IMR-90 (cell line): ENCODE results near the gene CAPS. TPM values are rescaled to one million over a fixed set of nuclear protein-coding genes. Genes with fewer than 3 reads are reported as not detected.

Experiments
- ATAC-seq: fragments of 200-7000 bp; cut with Tn5 transposase; 2 replicates; pipeline ENCODE4 v1.9.1; 2020; ENCODE audit warnings: low read depth, mild to moderate bottlenecking, moderate library complexity
- BruUV-seq: library from RNA; stranded (reverse); fragments of 400-500 nt; replicated peaks from 2 replicates; lab custom pipeline; 2021; lab: Mats Ljungman, UMichigan
- CTCF ChIA-PET: fragments of 300-600 bp; formaldehyde crosslinking; extraction: SDS; loops from one replicate; lab custom pipeline; 2021; ENCODE audit warnings: antibody characterized with exemption; lab: Yijun Ruan, JAX
- POLR2A ChIA-PET: fragments of 300-600 bp; sonication (Branson Sonifier 250); formaldehyde crosslinking; loops from one replicate; lab custom pipeline; 2022; ENCODE audit warnings: antibody characterized with exemption; ENCODE audit not compliant: unreplicated experiment; lab: Charles Lee
- DNase-seq: peaks from one replicate; pipeline ENCODE4 v3.0.0; 2013
- H2AFZ ChIP-seq: replicated peaks from 2 replicates; pipeline ENCODE3; 2013; ENCODE audit warnings: low read length, mild to moderate bottlenecking; ENCODE audit not compliant: poor library complexity
- H2AK5ac ChIP-seq: 2 replicates; pipeline ENCODE4 v1.6.1; 2013; ENCODE audit warnings: low read depth, low read length, inconsistent platforms
- H2AK9ac ChIP-seq: replicated peaks from 2 replicates; pipeline ENCODE3; 2013; ENCODE audit warnings: mild to moderate bottlenecking, low read depth, low read length, moderate library complexity; ENCODE audit not compliant: poor library complexity
- H2BK120ac ChIP-seq: 2 replicates; pipeline ENCODE4 v1.6.1; 2013; ENCODE audit warnings: low read depth, low read length, inconsistent platforms
- H2BK15ac ChIP-seq: 3 replicates; pipeline ENCODE4 v1.6.1; 2013; ENCODE audit warnings: low read depth, low read length, inconsistent platforms
- H2BK20ac ChIP-seq: 2 replicates; pipeline ENCODE4 v1.6.1; 2013; ENCODE audit warnings: low read depth, mild to moderate bottlenecking, inconsistent platforms, low read length, moderate library complexity
- H2BK5ac ChIP-seq: 2 replicates; pipeline ENCODE4 v1.6.1; 2013; ENCODE audit warnings: mild to moderate bottlenecking, low read depth, low read length, inconsistent platforms; ENCODE audit not compliant: poor library complexity, severe bottlenecking
- H3K14ac ChIP-seq: replicated peaks from 2 replicates; pipeline ENCODE4 v1.6.1; 2013; ENCODE audit warnings: low read depth, low read length, inconsistent platforms
- H3K18ac ChIP-seq: 2 replicates; pipeline ENCODE4 v1.6.1; 2013; ENCODE audit warnings: low read depth, low read length, control low read depth
- H3K23ac ChIP-seq: 2 replicates; pipeline ENCODE4 v1.6.1; 2013; ENCODE audit warnings: low read depth, low read length, inconsistent platforms
- H3K27ac ChIP-seq: 2 replicates; pipeline ENCODE4 v1.5.1; 2013; ENCODE audit warnings: mild to moderate bottlenecking, control low read depth, low read length; ENCODE audit not compliant: insufficient read depth
- H3K27me3 ChIP-seq: 2 replicates; pipeline ENCODE4 v1.6.1; 2013; ENCODE audit warnings: low read length; ENCODE audit not compliant: control insufficient read depth, insufficient read depth
- H3K36me3 ChIP-seq: 2 replicates; pipeline ENCODE4 v1.6.1; 2013; ENCODE audit warnings: low read length, mixed read lengths; ENCODE audit not compliant: control insufficient read depth, insufficient read depth
- H3K4ac ChIP-seq: 2 replicates; pipeline ENCODE4 v1.6.1; 2013; ENCODE audit warnings: low read depth, low read length, inconsistent platforms
- H3K4me1 ChIP-seq: 2 replicates; pipeline ENCODE4 v1.6.1; 2013; ENCODE audit warnings: low read length, mixed read lengths; ENCODE audit not compliant: control insufficient read depth, insufficient read depth
- H3K4me2 ChIP-seq: 2 replicates; pipeline ENCODE4 v1.6.1; 2013; ENCODE audit warnings: low read depth, mild to moderate bottlenecking, control low read depth, low read length, moderate library complexity
- H3K4me3 ChIP-seq: 2 replicates; pipeline ENCODE4 v1.5.1; 2013; ENCODE audit warnings: low read depth, mild to moderate bottlenecking, control low read depth, low read length, moderate library complexity; ENCODE audit not compliant: insufficient read depth
- H3K56ac ChIP-seq: 2 replicates; pipeline ENCODE4 v1.6.1; 2013; ENCODE audit warnings: low read length, inconsistent platforms; ENCODE audit not compliant: insufficient read depth; ENCODE audit errors: extremely low read depth
- H3K79me1 ChIP-seq, 2 experiments: 2 replicates each; pipeline ENCODE4 v1.6.1; 2013; ENCODE audit warnings: low read length in 2 of 2, inconsistent platforms in 1 of 2, low read depth in 1 of 2
- H3K9ac ChIP-seq: 2 replicates; pipeline ENCODE4 v1.6.1; 2013; ENCODE audit warnings: low read depth, low read length, control low read depth
- H3K9me1 ChIP-seq: 2 replicates; pipeline ENCODE4 v1.6.1; 2013; ENCODE audit warnings: low read length, inconsistent platforms; ENCODE audit not compliant: insufficient read depth
- H3K9me3 ChIP-seq: 2 replicates; pipeline ENCODE4 v1.6.1; 2013; ENCODE audit warnings: low read length; ENCODE audit not compliant: control insufficient read depth, insufficient read depth
- H4K20me1 ChIP-seq: 2 replicates; pipeline ENCODE4 v1.6.1; 2013; ENCODE audit warnings: low read length, inconsistent platforms; ENCODE audit not compliant: insufficient read depth
- H4K5ac ChIP-seq: 2 replicates; pipeline ENCODE4 v1.6.1; 2013; ENCODE audit warnings: mild to moderate bottlenecking, low read depth, low read length, control low read depth
- H4K8ac ChIP-seq, 2 experiments: 2 replicates each; pipeline ENCODE4 v1.6.1; 2013; ENCODE audit warnings: low read depth in 2 of 2, low read length in 2 of 2, control low read depth in 1 of 2, inconsistent platforms in 1 of 2
- H4K91ac ChIP-seq: 2 replicates; pipeline ENCODE4 v1.6.1; 2013; ENCODE audit warnings: low read depth, low read length, inconsistent platforms; ENCODE audit not compliant: insufficient read depth
- BHLHE40 ChIP-seq: fragments of 150-350 bp; IDR thresholded peaks from 2 replicates; pipeline ENCODE4 v1.6.1; 2016; ENCODE audit warnings: mild to moderate bottlenecking, low read depth, low read length
- MAZ ChIP-seq: IDR thresholded peaks from 2 replicates; pipeline ENCODE4 v1.6.1; 2012; ENCODE audit warnings: low read depth, mild to moderate bottlenecking, low read length, improper control_type of control experiment, moderate library complexity, borderline replicate concordance
- RAD21 ChIP-seq: IDR thresholded peaks from 2 replicates; pipeline ENCODE4 v1.6.1; 2012; ENCODE audit warnings: low read length, improper control_type of control experiment
- RFX5 ChIP-seq: IDR thresholded peaks from 2 replicates; pipeline ENCODE4 v1.8.0; 2012; ENCODE audit warnings: low read depth, mild to moderate bottlenecking, low read length, moderate library complexity
- WGBS, 2 experiments: methylation state at CpG; one replicate each; pipeline versions ENCODE4 v1.1.5 to v1.1.7; 2013; ENCODE audit warnings: missing lambda C conversion rate in 2 of 2; ENCODE audit not compliant: insufficient read length in 1 of 2; ENCODE audit errors: extremely low coverage in 2 of 2; 5-methylcytosine and 5-hydroxymethylcytosine counted together
- dilution Hi-C: fragments of 300-500 bp; cut with HindIII; formaldehyde crosslinking; loops from one replicate; pipeline ENCODE4 v1.14.3; 2018; ENCODE audit warnings: low sequenced_read_pairs; ENCODE audit not compliant: unreplicated experiment
- in situ Hi-C: fragments of 300-500 bp; cut with MboI; formaldehyde crosslinking; loops from 3 replicates; pipeline ENCODE4 v1.14.3; 2019; ENCODE audit warnings: low sequenced_read_pairs, inconsistent platforms, mixed read lengths
- intact Hi-C: fragments of 100-400 bp; cut with micrococcal nuclease; formaldehyde crosslinking; loops from 2 replicates; pipeline ENCODE4 v1.10.0; 2022
- polyA plus RNA-seq, 3 experiments: library from polyadenylated mRNA; depleted of rRNA; stranded (reverse); fragments of >200 nt; gene quantifications; 2 replicates each; pipeline ENCODE4 v1.2.3, GENCODE V29; 2012; ENCODE audit warnings: low replicate concordance in 1 of 3
- total RNA-seq: library from RNA; depleted of rRNA; stranded (reverse); fragments of >200 nt; gene quantifications from 2 replicates; pipeline ENCODE4 v1.2.3, GENCODE V29; 2012
- TF ChIP-seq, protein P1 (sequence below): fragments of 150-350 bp; IDR thresholded peaks from 2 replicates; pipeline ENCODE4 v1.6.1; 2017; ENCODE audit warnings: mild to moderate bottlenecking, antibody characterized with exemption, low read length, low read depth
- TF ChIP-seq, protein P2 (sequence below): fragments of 150-350 bp; IDR thresholded peaks from 2 replicates; pipeline ENCODE4 v1.6.1; 2016; ENCODE audit warnings: low read depth, mild to moderate bottlenecking, low read length, moderate library complexity, borderline replicate concordance

Gene CAPS
- total and polyA plus RNA-seq, 2 of the 4 experiments (the other 2 are of a cell fraction): 0.54 to 4.9 TPM

DNA sequence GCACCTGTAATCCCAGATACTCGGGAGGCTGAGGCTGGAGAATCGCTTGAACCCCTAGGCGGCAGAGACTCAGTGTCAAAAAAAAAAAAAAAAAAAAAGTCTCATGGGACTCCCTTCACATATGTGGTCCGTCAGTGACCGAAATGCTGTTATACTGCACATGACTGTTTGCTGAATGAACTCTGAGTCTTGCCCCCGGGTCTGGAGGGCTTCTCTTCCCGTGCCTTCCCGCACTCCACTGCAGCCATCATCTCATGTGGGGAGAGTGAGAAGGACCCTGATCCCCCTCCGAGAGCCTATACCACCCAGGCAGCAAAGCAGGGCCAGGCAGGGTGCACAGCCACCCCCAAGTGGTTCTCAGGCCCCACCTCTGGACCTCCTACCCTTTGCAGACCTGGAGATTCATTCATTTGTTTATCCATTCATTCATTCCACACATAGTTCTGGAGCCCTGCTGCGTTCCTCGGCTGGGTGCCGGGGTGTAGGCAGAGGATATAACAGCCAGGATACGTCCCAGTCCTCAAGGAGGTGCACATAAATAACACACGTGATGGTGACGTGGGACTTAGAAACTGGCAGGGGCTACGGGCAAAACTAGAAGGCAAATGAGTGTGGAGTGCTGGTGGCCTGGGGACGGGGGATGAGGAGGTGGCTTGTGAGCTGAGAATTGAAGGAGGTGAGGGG is 24.6 kb upstream of the CAPS start:
- intact Hi-C loops: no loop called here
- peak overlapping the region; percentile 48 for H3K4me2 ChIP-seq
- H2BK20ac ChIP-seq: peak overlapping the region; percentile 95
- BruUV-seq: no TSS peak
- H3K9me3 ChIP-seq: no peaks in the 10 kb centered on the region
- H2BK15ac ChIP-seq: peak overlapping the region; percentile 83; the same call in 2 of the 3 replicates
- H4K8ac ChIP-seq: peak overlapping the region; percentile 28 to 93; a peak in 3 of 4 replicates
- ChIA-PET CTCF (interaction anchor here (4.6 kb wide), 1 partner anchor 85 kb away, joined by 37 read pairs; the partner anchor contains the start of gene NRTN), POLR2A (no interaction called here)
- H3K56ac ChIP-seq: no peak overlapping the region; the same call in 1 of the 2 replicates
- H3K23ac ChIP-seq: peak overlapping the region; percentile 60; the same call in 1 of the 2 replicates
- H3K27me3 ChIP-seq: no peaks in the 10 kb centered on the region
- dilution Hi-C loops: no loop called here
- H3K4me1 ChIP-seq: peaks cover 19% of the 10 kb centered on the region
- no peaks in the 10 kb centered on the region for H4K20me1 ChIP-seq
- H3K27ac ChIP-seq: peak overlapping the region; percentile 67
- H2BK5ac ChIP-seq: peak overlapping the region; percentile 47
- in situ Hi-C loops: no loop called here
- H3K79me1 ChIP-seq: no peaks in the 10 kb centered on the region
- peaks cover 2% of the 10 kb centered on the region; the same call in 1 of the 2 replicates for H3K36me3 ChIP-seq
- DNase-seq: peak; percentile 70
- H3K9ac ChIP-seq: peak overlapping the region; percentile 29; the same call in 1 of the 2 replicates
- H3K9me1 ChIP-seq: 0 out of 2 replicates have a peak, but pooled peaks cover 3% of the 10 kb centered on the region
- H3K18ac ChIP-seq: peak overlapping the region; percentile 81
- H3K4ac ChIP-seq: peak overlapping the region; percentile 93
- WGBS, 2 experiments: 19% methylated on average over 7 of the region's 17 CpGs; no CpG with 5 or more reads in 1 of the 2 experiments
- peak overlapping the region; percentile 90 for H3K14ac ChIP-seq
- 0 out of 2 replicates have a peak, but pooled peaks have one; percentile 9 for TF ChIP-seq MAZ
- no peak for TF ChIP-seq RAD21
- peak; percentile 81 for TF ChIP-seq BHLHE40
- TF ChIP-seq, protein P1, sequence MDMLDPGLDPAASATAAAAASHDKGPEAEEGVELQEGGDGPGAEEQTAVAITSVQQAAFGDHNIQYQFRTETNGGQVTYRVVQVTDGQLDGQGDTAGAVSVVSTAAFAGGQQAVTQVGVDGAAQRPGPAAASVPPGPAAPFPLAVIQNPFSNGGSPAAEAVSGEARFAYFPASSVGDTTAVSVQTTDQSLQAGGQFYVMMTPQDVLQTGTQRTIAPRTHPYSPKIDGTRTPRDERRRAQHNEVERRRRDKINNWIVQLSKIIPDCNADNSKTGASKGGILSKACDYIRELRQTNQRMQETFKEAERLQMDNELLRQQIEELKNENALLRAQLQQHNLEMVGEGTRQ: peak; percentile 78
- TF ChIP-seq, protein P2, sequence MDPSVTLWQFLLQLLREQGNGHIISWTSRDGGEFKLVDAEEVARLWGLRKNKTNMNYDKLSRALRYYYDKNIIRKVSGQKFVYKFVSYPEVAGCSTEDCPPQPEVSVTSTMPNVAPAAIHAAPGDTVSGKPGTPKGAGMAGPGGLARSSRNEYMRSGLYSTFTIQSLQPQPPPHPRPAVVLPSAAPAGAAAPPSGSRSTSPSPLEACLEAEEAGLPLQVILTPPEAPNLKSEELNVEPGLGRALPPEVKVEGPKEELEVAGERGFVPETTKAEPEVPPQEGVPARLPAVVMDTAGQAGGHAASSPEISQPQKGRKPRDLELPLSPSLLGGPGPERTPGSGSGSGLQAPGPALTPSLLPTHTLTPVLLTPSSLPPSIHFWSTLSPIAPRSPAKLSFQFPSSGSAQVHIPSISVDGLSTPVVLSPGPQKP: no peak
- no peak for TF ChIP-seq RFX5
- H2AK5ac ChIP-seq: peak overlapping the region; percentile 82
- peak overlapping the region; percentile 90 for H4K91ac ChIP-seq
- H3K4me3 ChIP-seq: no peak overlapping the region
- H2AFZ ChIP-seq: peak overlapping the region; percentile 87
- peak overlapping the region; percentile 85 for H2AK9ac ChIP-seq
- peak overlapping the region; percentile 26 for H4K5ac ChIP-seq
- H2BK120ac ChIP-seq: peak overlapping the region; percentile 97
- ATAC-seq: peak; percentile 65
